OCI-LY1 (cell line): ENCODE data around the gene MLXIP.

Experiments used
- CTCF ChIP-seq: fragments of 200-600 bp; sonication (generic), shearing (Covaris generic); IDR thresholded peaks from 2 replicates; pipeline ENCODE4 v1.5.1; 2017; ENCODE audit warnings: mild to moderate bottlenecking, antibody characterized with exemption, low read length, moderate library complexity, mixed read lengths
- EZH2 ChIP-seq: fragments of 200-600 bp; sonication (generic), shearing (Covaris generic); IDR thresholded peaks from 2 replicates; pipeline ENCODE4 v1.8.0; 2017; ENCODE audit warnings: borderline replicate concordance, mixed run types, mild to moderate bottlenecking, antibody characterized with exemption, low read length, moderate library complexity, mixed read lengths

GRCh38 chr12:122096014-122096413 lies 17.5 kb downstream of the MLXIP start:
- TF ChIP-seq EZH2 (no peak), CTCF (no peak)
